ENCODE measurements around the gene GJD3. TPM values are rescaled to one million over a fixed set of nuclear protein-coding genes. Genes with fewer than 3 reads are reported as not detected.

GJD3 gene
- total and polyA plus RNA-seq, 5 donors from 2014 or later = not detected

- no peaks in the 10 kb centered on the region for H3K36me3 Mint-ChIP-seq
- peak in 1 of 3 donors; percentile 54 for DNase-seq
- peak overlapping the region; percentile 92 to 99 (median 96) for H3K4me3 Mint-ChIP-seq
These were observed 43.6 kb downstream of the GJD3 start for GRCh38 chr17:40320756-40321523.

GRCh38 chr17:40319651-40320540, 44.6 kb downstream of the GJD3 start:
- H3K9me3 Mint-ChIP-seq = peaks cover 0 to 7% (median 0%) of the 10 kb centered on the region in 7 donors
- ATAC-seq (ENCODE audit: low read depth in 2 of 2) = peak in 1 of 2 donors; percentile 12
- peak overlapping the region; percentile 83 for H3K4me3 ChIP-seq (ENCODE audit: low read depth, low read length)

More at GRCh38 chr17:40320756-40321523, 43.6 kb downstream of the GJD3 start:
- Histone ChIP-seq H3K27ac (ENCODE audit: insufficient read depth, low read length, poor library complexity, severe bottlenecking) (peak overlapping the region; percentile 99), H3K4me3 (ENCODE audit: low read depth, low read length) (peak overlapping the region; percentile 83), H3K27me3 (ENCODE audit: control insufficient read depth, insufficient read depth, low read length) (no peaks in the 10 kb centered on the region), H3K36me3 (ENCODE audit: control insufficient read depth, insufficient read depth, low read length) (no peaks in the 10 kb centered on the region), H3K9me3 (ENCODE audit: control insufficient read depth in 2 of 2, low read length in 2 of 2) (no peaks in the 10 kb centered on the region), H3K4me1 (ENCODE audit: control insufficient read depth, insufficient read depth, low read length, poor library complexity, severe bottlenecking) (peaks cover 94% of the 10 kb centered on the region)
- ATAC-seq (ENCODE audit: low read depth in 2 of 2) = no peak
- peaks cover 22% of the 10 kb centered on the region for H3K27me3 Mint-ChIP-seq
- peak overlapping the region; percentile 99 to 100 (median 100) for H3K27ac Mint-ChIP-seq
- peaks cover 0 to 89% (median 50%) of the 10 kb centered on the region in 4 donors for H3K4me1 Mint-ChIP-seq
- peaks cover 0 to 7% (median 0%) of the 10 kb centered on the region in 7 donors for H3K9me3 Mint-ChIP-seq

GRCh38 chr17:40318830-40319391, 45.6 kb downstream of the GJD3 start:
- DNase-seq (peak in 2 of 3 donors; percentile 29 to 34), ATAC-seq (ENCODE audit: low read depth in 2 of 2) (no peak)
- Mint-ChIP-seq H3K27ac (peak overlapping the region; percentile 87 to 100 (median 99)), H3K4me3 (peak overlapping the region; percentile 92 to 99 (median 96)), H3K27me3 (peaks cover 18% of the 10 kb centered on the region), H3K36me3 (no peaks in the 10 kb centered on the region), H3K9me3 (peaks cover 0 to 5% (median 0%) of the 10 kb centered on the region in 7 donors), H3K4me1 (peaks cover 5 to 86% (median 45%) of the 10 kb centered on the region in 4 donors)
- Histone ChIP-seq H3K27ac (ENCODE audit: insufficient read depth, low read length, poor library complexity, severe bottlenecking) (peak overlapping the region; percentile 99), H3K27me3 (ENCODE audit: control insufficient read depth, insufficient read depth, low read length) (no peaks in the 10 kb centered on the region), H3K9me3 (ENCODE audit: control insufficient read depth in 2 of 2, low read length in 2 of 2) (no peaks in the 10 kb centered on the region), H3K4me3 (ENCODE audit: low read depth, low read length) (peak overlapping the region; percentile 83), H3K4me1 (ENCODE audit: control insufficient read depth, insufficient read depth, low read length, poor library complexity, severe bottlenecking) (peaks cover 92% of the 10 kb centered on the region), H3K36me3 (ENCODE audit: control insufficient read depth, insufficient read depth, low read length) (no peaks in the 10 kb centered on the region)

More at GRCh38 chr17:40319651-40320540, 44.6 kb downstream of the GJD3 start:
- peaks cover 94% of the 10 kb centered on the region for H3K4me1 ChIP-seq (ENCODE audit: control insufficient read depth, insufficient read depth, low read length, poor library complexity, severe bottlenecking)
- peaks cover 18% of the 10 kb centered on the region for H3K27me3 Mint-ChIP-seq
- H3K9me3 ChIP-seq (ENCODE audit: control insufficient read depth in 2 of 2, low read length in 2 of 2) = no peaks in the 10 kb centered on the region
- DNase-seq = peak; percentile 73 to 83 (median 77)
- H3K27me3 ChIP-seq (ENCODE audit: control insufficient read depth, insufficient read depth, low read length) = no peaks in the 10 kb centered on the region
- peak overlapping the region; percentile 99 for H3K27ac ChIP-seq (ENCODE audit: insufficient read depth, low read length, poor library complexity, severe bottlenecking)
- H3K4me3 Mint-ChIP-seq = peak overlapping the region; percentile 92 to 99 (median 96)
- H3K27ac Mint-ChIP-seq = peak overlapping the region; percentile 97 to 100 (median 99)
- no peaks in the 10 kb centered on the region for H3K36me3 Mint-ChIP-seq
- peaks cover 1 to 88% (median 49%) of the 10 kb centered on the region in 4 donors for H3K4me1 Mint-ChIP-seq
- no peaks in the 10 kb centered on the region for H3K36me3 ChIP-seq (ENCODE audit: control insufficient read depth, insufficient read depth, low read length)

- H3K27ac Mint-ChIP-seq = peak overlapping the region; percentile 91 to 100 (median 99)
- DNase-seq = peak; percentile 90 to 95 (median 90)
- peaks cover 84% of the 10 kb centered on the region for H3K4me1 ChIP-seq (ENCODE audit: control insufficient read depth, insufficient read depth, low read length, poor library complexity, severe bottlenecking)
- peaks cover 0 to 5% (median 0%) of the 10 kb centered on the region in 7 donors for H3K9me3 Mint-ChIP-seq
- H3K4me3 Mint-ChIP-seq = peak overlapping the region; percentile 92 to 99 (median 96)
- peak overlapping the region; percentile 99 for H3K27ac ChIP-seq (ENCODE audit: insufficient read depth, low read length, poor library complexity, severe bottlenecking)
- ATAC-seq (ENCODE audit: low read depth in 2 of 2) = peak; percentile 71
- peaks cover 16% of the 10 kb centered on the region for H3K27me3 Mint-ChIP-seq
- no peaks in the 10 kb centered on the region for H3K36me3 Mint-ChIP-seq
- no peaks in the 10 kb centered on the region for H3K9me3 ChIP-seq (ENCODE audit: control insufficient read depth in 2 of 2, low read length in 2 of 2)
- H3K36me3 ChIP-seq (ENCODE audit: control insufficient read depth, insufficient read depth, low read length) = no peaks in the 10 kb centered on the region
- H3K27me3 ChIP-seq (ENCODE audit: control insufficient read depth, insufficient read depth, low read length) = no peaks in the 10 kb centered on the region
- peak overlapping the region; percentile 90 for H3K4me3 ChIP-seq (ENCODE audit: low read depth, low read length)
- H3K4me1 Mint-ChIP-seq = peaks cover 5 to 84% (median 44%) of the 10 kb centered on the region in 4 donors
These were observed 46.4 kb downstream of the GJD3 start for GRCh38 chr17:40317880-40318829.

- peaks cover 8% of the 10 kb centered on the region for H3K27me3 Mint-ChIP-seq
- DNase-seq (peak; percentile 44 to 66 (median 55)), ATAC-seq (ENCODE audit: low read depth in 2 of 2) (no peak)
- peaks cover 77% of the 10 kb centered on the region for H3K4me1 ChIP-seq (ENCODE audit: control insufficient read depth, insufficient read depth, low read length, poor library complexity, severe bottlenecking)
- peak overlapping the region; percentile 99 for H3K27ac ChIP-seq (ENCODE audit: insufficient read depth, low read length, poor library complexity, severe bottlenecking)
- no peaks in the 10 kb centered on the region for H3K27me3 ChIP-seq (ENCODE audit: control insufficient read depth, insufficient read depth, low read length)
- peak overlapping the region; percentile 90 for H3K4me3 ChIP-seq (ENCODE audit: low read depth, low read length)
- peak overlapping the region; percentile 92 to 99 (median 96) for H3K4me3 Mint-ChIP-seq
- H3K27ac Mint-ChIP-seq = peak overlapping the region; percentile 91 to 100 (median 99)
- H3K9me3 ChIP-seq (ENCODE audit: control insufficient read depth in 2 of 2, low read length in 2 of 2) = no peaks in the 10 kb centered on the region
- no peaks in the 10 kb centered on the region for H3K36me3 Mint-ChIP-seq
- no peaks in the 10 kb centered on the region for H3K36me3 ChIP-seq (ENCODE audit: control insufficient read depth, insufficient read depth, low read length)
- H3K9me3 Mint-ChIP-seq = peaks cover 0 to under 1% (median 0%) of the 10 kb centered on the region in 7 donors
- H3K4me1 Mint-ChIP-seq = peaks cover 5 to 81% (median 39%) of the 10 kb centered on the region in 4 donors
These were observed 47.1 kb downstream of the GJD3 start for GRCh38 chr17:40317345-40317873.

- DNase-seq (no peak), ATAC-seq (ENCODE audit: low read depth in 2 of 2) (no peak)
- no peaks in the 10 kb centered on the region for H3K27me3 ChIP-seq (ENCODE audit: control insufficient read depth, insufficient read depth, low read length)
- Mint-ChIP-seq H3K9me3 (no peaks in the 10 kb centered on the region), H3K27me3 (peaks cover 2% of the 10 kb centered on the region), H3K4me3 (peak overlapping the region; percentile 92 to 99 (median 96)), H3K36me3 (no peaks in the 10 kb centered on the region), H3K4me1 (peaks cover 5 to 79% (median 41%) of the 10 kb centered on the region in 4 donors), H3K27ac (peak overlapping the region; percentile 31 to 99 (median 83))
- H3K4me3 ChIP-seq (ENCODE audit: low read depth, low read length) = peak overlapping the region; percentile 90
- H3K36me3 ChIP-seq (ENCODE audit: control insufficient read depth, insufficient read depth, low read length) = no peaks in the 10 kb centered on the region
- no peak overlapping the region for H3K27ac ChIP-seq (ENCODE audit: insufficient read depth, low read length, poor library complexity, severe bottlenecking)
- H3K4me1 ChIP-seq (ENCODE audit: control insufficient read depth, insufficient read depth, low read length, poor library complexity, severe bottlenecking) = peaks cover 74% of the 10 kb centered on the region
- H3K9me3 ChIP-seq (ENCODE audit: control insufficient read depth in 2 of 2, low read length in 2 of 2) = no peaks in the 10 kb centered on the region
These were observed 47.8 kb downstream of the GJD3 start for GRCh38 chr17:40316571-40317344.
